GM21723 (cell line): ENCODE measurements around the gene C16orf96.
"Not testable (repeated sequence)": the region's sequence is repeated elsewhere in the genome, so short reads cannot be mapped to it uniquely, and the experiment has no call there.

Source experiments
- ATAC-seq: cut with Tn5 transposase; IDR thresholded peaks from one replicate; pipeline ENCODE4 v1.9.1; 2021; ENCODE audit warnings: mild to moderate bottlenecking, moderate library complexity; ENCODE audit not compliant: unreplicated experiment

The C16orf96 gene

GRCh38 chr16:4561596-4561995 is 5.5 kb downstream of the C16orf96 start:
- ATAC-seq, result no peak

DNA sequence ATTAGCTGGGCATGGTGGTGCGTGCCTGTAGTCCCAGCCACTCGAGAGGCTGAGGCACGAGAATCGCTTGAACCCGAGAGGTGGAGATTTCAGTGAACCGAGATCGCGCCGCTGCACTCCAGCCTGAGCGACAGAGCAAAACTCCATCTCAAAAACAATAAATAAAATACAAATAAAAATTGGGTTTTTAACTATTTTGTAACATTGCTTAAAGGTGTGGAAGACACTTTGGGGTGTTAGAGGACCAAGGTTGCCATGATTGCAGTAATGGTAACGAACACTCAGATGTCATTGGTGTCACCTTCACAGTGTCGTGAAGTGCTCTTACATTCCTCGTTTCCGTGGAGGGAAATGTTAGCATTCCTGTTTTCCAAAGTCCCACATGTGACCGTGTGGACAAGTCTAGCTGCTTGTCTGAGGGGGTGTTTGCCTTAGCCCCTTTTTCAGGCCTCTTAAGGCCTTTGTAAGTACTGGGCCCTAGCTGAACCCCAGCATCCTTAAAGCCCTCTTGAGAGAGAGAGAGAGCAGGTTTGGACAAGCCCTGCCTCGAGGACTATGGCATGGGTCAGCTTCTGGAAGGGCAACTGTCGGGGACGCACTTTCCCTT is 8.6 kb downstream of the C16orf96 start:
- no peak for ATAC-seq

DNA sequence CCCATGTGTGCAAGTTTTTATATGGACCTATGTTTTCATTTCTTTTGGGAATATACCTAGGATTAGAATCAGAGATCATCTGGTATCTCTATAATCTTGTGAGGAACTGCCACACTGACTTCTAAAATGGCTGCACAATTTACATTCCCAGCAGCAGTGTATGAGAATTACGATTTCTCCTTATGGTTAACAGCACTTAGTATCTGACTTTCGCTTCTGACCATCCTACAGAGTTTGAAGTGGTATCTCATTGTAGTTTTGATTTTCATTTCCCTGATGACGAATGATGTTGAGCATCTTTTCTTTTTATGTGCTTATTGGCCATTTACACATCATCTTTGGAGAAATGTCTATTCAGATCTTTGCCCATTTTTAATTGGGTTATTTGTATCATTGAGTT is 10.0 kb downstream of the C16orf96 start:
- no peak for ATAC-seq

DNA sequence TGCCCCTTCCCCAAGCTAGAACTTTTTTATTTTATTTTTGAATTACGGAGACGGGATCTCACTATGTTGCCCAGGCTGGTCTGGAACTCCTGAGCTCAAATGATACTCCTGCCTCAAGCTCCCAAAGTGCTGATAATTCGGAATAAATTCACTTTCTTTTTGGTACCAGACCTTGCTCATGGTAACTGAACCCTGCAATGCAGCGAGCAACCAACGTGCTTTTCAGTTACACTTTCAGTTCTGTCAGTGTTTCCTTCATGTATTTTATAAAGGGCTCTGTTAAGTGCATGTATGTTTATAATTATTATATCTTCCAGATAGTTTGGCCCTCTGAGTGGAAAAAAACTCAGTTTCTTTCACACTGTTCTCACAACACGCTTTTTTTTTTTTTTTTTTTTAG is 13.9 kb downstream of the C16orf96 start:
- ATAC-seq, result no peak

DNA sequence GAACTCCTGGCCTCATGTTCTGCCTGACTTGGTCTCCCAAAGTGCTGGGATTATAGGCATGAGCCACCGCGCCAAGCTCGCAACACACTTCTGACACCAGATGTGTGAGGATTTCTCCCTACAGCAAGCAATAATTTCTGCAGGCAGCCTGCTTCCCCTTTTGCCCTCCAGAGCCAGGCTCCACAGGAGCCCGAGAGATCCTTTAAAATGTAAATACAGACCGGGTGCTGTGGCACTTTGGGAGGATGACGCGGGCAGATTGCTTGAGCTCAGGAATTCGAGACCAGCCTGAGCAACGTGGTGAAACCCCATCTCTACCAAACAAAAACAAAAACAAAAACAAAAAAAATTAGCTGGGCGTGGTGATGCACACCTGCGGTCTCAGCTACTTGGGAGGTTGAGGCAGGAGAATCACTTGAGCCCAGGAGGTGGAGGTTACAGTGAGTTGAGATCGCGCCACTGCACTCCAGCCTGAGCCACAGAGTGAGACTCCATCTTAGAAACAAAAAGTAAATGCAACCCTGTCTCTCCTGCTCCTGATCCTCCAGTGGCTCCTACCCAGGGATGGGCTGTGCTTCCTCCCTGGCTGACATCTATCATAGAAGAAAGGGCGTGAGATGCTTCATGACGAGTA is 14.7 kb downstream of the C16orf96 start:
- ATAC-seq, result no peak

GRCh38 chr16:4572715-4573114 is 16.6 kb downstream of the C16orf96 start:
- ATAC-seq, result no peak

DNA sequence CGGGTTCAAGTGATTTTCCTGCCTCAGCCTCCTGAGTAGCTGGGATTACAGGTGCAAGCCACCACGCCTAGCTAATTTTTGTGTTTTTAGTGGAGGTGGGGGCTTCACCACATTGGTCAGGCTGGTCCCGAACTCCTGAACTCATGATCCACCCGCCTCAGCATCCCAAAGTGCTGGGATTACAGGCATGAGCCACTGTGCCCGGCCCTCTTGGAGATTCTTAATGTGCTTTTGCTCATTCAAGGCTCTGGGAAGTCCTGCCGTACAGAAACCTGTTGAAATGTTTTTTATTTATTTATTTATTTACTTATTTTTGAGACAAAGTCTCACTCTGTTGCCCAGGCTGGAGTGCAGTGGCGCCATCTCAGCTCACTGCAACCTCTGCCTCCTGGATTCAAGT is 17.8 kb downstream of the C16orf96 start:
- not testable (repeated sequence) for ATAC-seq

DNA sequence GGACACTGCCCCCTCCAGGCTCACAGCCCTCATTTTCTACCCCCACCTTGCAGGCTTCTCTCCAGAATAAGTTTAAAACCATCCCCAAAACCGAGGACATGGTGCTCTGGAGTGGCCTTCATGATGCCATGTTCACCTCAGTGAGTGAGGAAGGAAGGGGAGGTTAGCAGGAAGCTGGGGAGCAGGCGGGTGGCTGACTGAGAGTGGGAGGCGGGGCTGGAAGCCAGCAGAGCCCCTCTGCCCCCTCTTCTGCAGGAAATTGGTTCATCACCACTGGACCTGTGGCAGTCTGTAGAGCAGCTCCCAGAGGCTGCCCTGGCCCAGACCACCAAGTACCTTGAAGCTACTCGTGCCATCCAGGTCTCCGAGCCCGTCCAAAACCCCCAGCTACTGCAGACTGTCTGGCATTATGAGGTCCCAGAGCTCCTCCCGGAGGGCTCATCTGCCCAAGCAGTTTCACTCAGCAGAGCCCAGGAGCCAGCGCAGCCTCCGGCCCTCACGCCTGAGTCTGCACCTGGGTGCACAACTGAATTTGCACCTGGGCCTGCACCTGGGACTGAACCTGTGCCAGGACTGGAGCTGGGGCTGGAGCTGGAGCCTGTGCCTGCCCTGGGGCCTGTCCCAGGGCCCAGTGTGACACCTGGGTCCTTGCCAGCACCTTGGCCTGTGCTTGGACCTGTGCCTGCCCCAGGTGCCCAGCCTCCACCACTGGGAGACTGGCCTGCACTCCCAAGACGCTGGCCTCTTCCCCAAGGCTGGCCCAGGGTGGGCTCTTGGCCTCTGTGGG is 19.0 kb downstream of the C16orf96 start:
- ATAC-seq, result no peak

DNA sequence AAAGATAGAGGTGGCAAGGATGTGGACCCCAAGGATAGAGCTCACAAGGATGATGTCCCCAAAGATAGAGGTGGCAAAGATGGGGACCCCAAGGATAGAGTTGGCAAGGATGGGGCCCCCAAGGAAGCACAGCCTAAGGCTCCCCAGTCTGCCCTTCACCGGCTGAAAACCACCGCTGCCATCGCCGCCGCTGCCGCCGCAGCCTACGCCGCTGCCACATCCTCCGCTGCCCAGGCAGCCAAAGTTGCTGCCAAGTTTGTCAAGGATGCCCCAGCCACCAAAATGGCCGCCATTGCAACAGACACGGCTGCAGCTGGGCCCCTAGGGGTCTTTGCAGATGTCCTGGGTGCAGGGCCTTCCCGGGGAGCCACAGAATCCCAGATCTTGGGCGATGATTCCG is 19.9 kb downstream of the C16orf96 start:
- ATAC-seq, result no peak

DNA sequence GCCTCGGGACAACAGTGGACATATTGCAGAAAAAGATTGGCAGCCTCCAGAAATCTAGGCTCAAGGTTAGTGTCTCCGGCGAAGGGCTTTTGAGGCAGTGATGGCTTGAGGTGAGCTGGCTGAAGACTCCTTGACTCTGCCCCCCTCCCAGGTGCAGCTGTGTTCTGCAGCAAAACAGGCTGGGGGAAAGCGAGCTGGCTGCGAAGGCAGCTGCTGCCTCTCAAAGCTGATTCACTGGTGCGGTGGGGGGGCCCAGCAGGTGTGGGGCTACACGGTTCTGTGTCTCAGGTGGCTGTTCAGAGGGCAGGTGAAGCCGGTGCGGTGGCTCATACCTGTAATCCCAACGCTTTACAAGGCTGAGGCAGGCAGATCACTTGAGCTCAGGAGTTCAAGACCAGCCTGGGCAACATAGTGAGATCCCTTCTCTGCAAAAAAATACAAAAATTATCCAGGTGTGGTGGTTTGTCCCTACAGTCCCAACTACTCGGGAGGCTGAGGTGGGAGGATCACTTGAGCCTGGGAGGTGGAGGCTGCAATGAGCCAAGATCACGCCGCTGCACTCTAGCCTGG is 22.9 kb downstream of the C16orf96 start:
- no peak for ATAC-seq

- ATAC-seq, result no peak
Observed at GRCh38 chr16:4580250-4580649, 24.1 kb downstream of the C16orf96 start.

- ATAC-seq, result no peak
Observed at GRCh38 chr16:4583906-4584305, 27.8 kb downstream of the C16orf96 start.

DNA sequence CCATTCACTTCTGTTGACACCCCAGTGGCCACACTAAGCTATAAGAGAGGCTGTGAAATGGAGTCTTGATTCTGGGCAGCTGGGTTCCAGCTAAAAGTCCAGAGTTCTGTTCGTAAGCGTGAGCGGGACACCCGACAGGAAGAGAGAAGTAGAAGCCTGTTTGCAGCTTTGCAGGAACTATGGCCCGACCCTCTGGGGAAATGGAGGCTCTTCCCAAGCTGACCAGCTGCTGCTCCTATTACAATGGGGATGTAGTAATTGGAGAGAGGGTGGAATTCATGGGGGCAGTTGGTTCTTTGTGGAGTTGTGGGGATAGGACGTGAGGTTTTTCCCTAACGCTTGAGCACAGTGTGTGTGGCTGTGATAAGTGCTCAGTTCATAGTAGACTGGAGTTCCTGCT is 30.2 kb downstream of the C16orf96 start:
- no peak for ATAC-seq

- no peak for ATAC-seq
Observed at GRCh38 chr16:4588386-4588785, 32.2 kb downstream of the C16orf96 start.

DNA sequence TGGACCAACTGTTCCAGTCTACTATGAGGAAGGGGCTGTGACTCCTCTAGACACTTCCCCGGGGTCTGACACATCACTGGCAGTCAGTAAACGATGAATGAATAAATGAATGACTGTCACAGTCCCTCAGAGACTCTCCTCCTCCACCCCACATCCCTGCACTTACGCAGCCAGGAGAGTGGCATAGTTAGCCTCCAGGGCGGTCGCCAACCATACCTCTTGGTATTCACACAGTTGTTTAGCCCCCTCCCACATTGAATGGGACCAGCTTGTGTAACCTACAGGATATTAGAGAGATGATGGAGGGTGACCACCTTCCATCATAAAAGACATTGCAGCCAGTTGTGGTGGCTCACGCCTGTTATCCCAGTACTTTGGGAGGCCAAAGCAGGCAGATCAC is 32.8 kb downstream of the C16orf96 start:
- ATAC-seq, result no peak

- ATAC-seq, result no peak
Observed at GRCh38 chr16:4591191-4591590, 35.1 kb downstream of the C16orf96 start.

DNA sequence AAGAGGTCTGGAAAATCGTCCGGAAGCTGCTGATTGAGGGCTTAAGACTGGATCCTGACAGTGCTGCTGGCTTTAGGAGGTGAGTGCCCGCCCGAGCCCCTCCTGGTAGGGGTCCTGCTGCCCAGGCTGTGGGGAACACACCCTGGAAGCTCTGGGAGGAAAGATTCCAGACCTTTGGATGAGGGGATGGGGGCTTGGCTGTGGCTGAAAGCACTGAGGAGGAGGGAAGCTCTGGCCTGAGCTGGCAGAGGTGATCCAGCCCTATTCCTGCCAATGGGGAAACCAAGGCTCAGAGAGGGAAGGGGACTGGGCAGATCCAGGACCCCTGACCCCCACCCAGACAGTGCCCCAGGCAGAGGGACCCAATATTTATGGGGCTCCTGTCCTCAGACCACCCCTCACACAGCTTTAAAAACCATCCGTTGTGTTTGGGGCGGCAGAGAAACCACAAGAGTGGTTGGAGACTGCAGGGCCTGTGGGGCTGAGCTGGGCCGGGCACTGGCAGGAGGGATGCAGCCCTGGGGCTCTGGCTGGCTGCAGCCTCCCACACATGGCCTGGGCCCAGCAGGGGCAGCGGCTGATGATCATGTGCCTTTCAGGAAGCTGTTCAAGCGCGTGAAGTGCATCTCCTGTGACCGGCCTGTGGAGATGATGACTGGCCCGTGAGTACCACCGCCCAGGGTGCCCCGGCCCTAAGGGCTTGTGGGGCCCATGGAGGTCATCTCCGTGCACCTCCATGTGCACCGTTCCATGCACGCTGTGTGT is 35.7 kb downstream of the C16orf96 start:
- ATAC-seq, result no peak

- ATAC-seq, result no peak
Observed at GRCh38 chr16:4593086-4593485, 36.9 kb downstream of the C16orf96 start.

GRCh38 chr16:4594433-4595410 is 38.6 kb downstream of the C16orf96 start:
- ATAC-seq, result no peak

DNA sequence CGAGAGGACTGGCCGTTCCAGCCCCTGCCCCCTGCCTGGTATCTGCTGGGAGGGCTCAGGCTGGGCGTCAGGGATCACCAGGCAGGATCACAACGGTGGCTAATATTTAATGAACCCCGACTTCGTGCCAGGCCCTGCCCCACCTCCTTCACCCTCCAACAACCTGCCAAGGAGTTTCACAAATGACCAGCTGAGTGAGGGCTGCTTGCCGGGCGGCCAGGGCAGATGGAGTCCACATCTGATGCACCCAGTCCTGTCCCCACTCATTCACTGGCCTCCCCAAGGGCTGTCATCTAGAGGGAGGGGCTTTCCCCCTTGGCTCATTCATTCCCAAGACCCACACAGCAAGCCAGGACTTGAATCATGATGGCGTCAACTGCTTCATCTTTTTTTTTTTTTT is 41.0 kb downstream of the C16orf96 start:
- no peak for ATAC-seq
